Mucosa of descending colon (tissue), 3 donors: ENCODE results near the gene APOA1. TPM values are rescaled to one million over a fixed set of nuclear protein-coding genes. Genes with fewer than 3 reads are reported as not detected.

Source experiments
- ATAC-seq: fragments of 200-7000 bp; cut with Tn5 transposase; one replicate; pipeline ENCODE4 v1.9.1; 2020; ENCODE audit warnings: mild to moderate bottlenecking, moderate library complexity
- DNase-seq, 3 donors: peaks; one replicate each; pipeline ENCODE4 v3.0.0-alpha.2; 2020
- H3K36me3 ChIP-seq: fragments of 200-600 bp; one replicate; pipeline ENCODE4 v1.8.0; 2021; ENCODE audit warnings: low read depth, mild to moderate bottlenecking
- H3K4me1 ChIP-seq: fragments of 200-600 bp; one replicate; pipeline ENCODE4 v1.8.0; 2021; ENCODE audit warnings: low read depth, mild to moderate bottlenecking
- H3K4me3 ChIP-seq: fragments of 200-600 bp; one replicate; pipeline ENCODE4 v1.8.0; 2021; ENCODE audit warnings: mild to moderate bottlenecking
- H3K9me3 ChIP-seq: fragments of 200-600 bp; one replicate; pipeline ENCODE4 v1.8.0; 2021; ENCODE audit warnings: mild to moderate bottlenecking
- intact Hi-C, 2 donors: fragments of 100-400 bp; cut with DNase I in 1 of 2; cut with micrococcal nuclease in 1 of 2; formaldehyde crosslinking; loops; one replicate each; pipeline versions ENCODE4 v1.11.0 to v1.11.1; 2022; cut with DNase I, micrococcal nuclease
- total RNA-seq, 3 donors: library from RNA; stranded (reverse); fragmentation: NEBNext Ultra II Directional in 2 of 3; extraction: Animal tissue kit (Norgen Biotek cat#: 25700) in 2 of 3; gene quantifications; one replicate each; pipeline versions ENCODE4 v1.2.1 to v1.2.4, GENCODE V29; 2021 to 2023
- TF ChIP-seq, protein P1 (sequence below): fragments of 200-600 bp; IDR thresholded peaks from one replicate; pipeline ENCODE4 v1.8.0; 2022; ENCODE audit warnings: antibody characterized with exemption, mild to moderate bottlenecking
- donor health status: DM: no; HTN: no; CAD: no; lungs with moderate emphysema.
- donor health status: DM: no; HTN: no; CAD: no.
- donor health status: DM: no; HTN: yes; CAD: no.

The APOA1 gene
- total RNA-seq, 3 donors from 2014 or later = 0.31 to 0.46 TPM; not detected in 1

DNA sequence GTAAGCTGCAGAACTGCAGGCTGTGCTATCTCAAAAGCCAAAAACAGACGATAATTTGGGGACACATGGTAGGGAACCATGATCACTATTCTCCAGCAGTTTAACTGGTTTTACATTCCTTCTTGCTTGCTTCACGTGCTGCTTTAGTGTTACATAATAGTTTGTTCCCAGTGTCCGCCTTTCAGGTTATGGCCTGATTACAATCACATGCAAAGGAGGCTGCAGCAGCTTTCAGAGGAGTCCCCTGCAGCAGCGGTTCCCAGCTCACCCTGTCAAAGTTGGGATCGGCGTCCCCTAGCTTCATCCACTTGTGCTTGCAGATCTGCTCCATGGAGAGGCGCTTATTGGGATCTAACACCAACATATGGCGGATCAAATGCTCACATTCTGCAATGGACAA, 39.2 kb upstream of the APOA1 start:
- DNase-seq (no peak), ATAC-seq (no peak)
- Histone ChIP-seq H3K9me3 (no peaks in the 10 kb centered on the region), H3K4me3 (no peak overlapping the region), H3K4me1 (no peaks in the 10 kb centered on the region), H3K36me3 (no peaks in the 10 kb centered on the region)
- TF ChIP-seq, protein P1, sequence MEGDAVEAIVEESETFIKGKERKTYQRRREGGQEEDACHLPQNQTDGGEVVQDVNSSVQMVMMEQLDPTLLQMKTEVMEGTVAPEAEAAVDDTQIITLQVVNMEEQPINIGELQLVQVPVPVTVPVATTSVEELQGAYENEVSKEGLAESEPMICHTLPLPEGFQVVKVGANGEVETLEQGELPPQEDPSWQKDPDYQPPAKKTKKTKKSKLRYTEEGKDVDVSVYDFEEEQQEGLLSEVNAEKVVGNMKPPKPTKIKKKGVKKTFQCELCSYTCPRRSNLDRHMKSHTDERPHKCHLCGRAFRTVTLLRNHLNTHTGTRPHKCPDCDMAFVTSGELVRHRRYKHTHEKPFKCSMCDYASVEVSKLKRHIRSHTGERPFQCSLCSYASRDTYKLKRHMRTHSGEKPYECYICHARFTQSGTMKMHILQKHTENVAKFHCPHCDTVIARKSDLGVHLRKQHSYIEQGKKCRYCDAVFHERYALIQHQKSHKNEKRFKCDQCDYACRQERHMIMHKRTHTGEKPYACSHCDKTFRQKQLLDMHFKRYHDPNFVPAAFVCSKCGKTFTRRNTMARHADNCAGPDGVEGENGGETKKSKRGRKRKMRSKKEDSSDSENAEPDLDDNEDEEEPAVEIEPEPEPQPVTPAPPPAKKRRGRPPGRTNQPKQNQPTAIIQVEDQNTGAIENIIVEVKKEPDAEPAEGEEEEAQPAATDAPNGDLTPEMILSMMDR = no peak
- intact Hi-C loops = loop anchor here in 1 of 2 donors (5.0 kb wide), 1 partner anchor 231 kb away; no protein-coding TSS in a partner anchor

DNA sequence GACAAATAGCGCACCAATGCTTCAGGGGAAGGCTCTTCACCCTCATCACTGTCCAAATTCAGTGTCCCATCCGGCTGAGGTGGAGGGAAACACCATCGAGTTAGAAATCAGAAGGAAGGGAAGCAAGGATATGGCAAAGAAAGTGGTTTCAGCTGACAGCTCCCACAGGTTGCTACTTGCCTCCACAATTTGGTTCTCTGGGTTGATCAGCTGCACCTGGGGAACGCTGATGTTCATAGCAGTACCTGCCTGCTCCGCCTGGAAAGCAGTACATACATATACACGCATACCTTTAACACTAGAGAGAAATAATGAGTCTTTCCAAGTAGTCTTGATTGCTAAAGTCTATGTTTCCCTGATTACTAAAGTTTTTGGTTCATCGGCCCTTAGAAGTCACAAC, 37.8 kb upstream of the APOA1 start:
- no peak for ATAC-seq
- DNase-seq = no peak
- Histone ChIP-seq H3K36me3 (no peaks in the 10 kb centered on the region), H3K4me1 (no peaks in the 10 kb centered on the region), H3K4me3 (no peak overlapping the region), H3K9me3 (no peaks in the 10 kb centered on the region)
- TF ChIP-seq, protein P1 = no peak
- intact Hi-C loops = loop anchor here in 1 of 2 donors (5.0 kb wide), 1 partner anchor 232 kb away; no protein-coding TSS in a partner anchor

- no peaks in the 10 kb centered on the region for H3K4me1 ChIP-seq
- no peaks in the 10 kb centered on the region for H3K9me3 ChIP-seq
- intact Hi-C loops = no loop called here
- ATAC-seq (peak; percentile 66), DNase-seq (no peak)
- no peaks in the 10 kb centered on the region for H3K36me3 ChIP-seq
- H3K4me3 ChIP-seq = no peak overlapping the region
- TF ChIP-seq, protein P1 = no peak
Observed at GRCh38 chr11:116874251-116874650, 36.8 kb upstream of the APOA1 start.

GRCh38 chr11:116873381-116873780, 36.0 kb upstream of the APOA1 start:
- TF ChIP-seq, protein P1 = no peak
- H3K9me3 ChIP-seq = no peaks in the 10 kb centered on the region
- intact Hi-C loops = no loop called here
- H3K4me3 ChIP-seq = no peak overlapping the region
- H3K4me1 ChIP-seq = no peaks in the 10 kb centered on the region
- ATAC-seq (no peak), DNase-seq (no peak)
- no peaks in the 10 kb centered on the region for H3K36me3 ChIP-seq

- ATAC-seq = peak; percentile 78
- TF ChIP-seq, protein P1 = no peak
- H3K4me1 ChIP-seq = no peaks in the 10 kb centered on the region
- H3K9me3 ChIP-seq = no peaks in the 10 kb centered on the region
- no peaks in the 10 kb centered on the region for H3K36me3 ChIP-seq
- intact Hi-C loops = no loop called here
- DNase-seq = no peak
- H3K4me3 ChIP-seq = no peak overlapping the region
Observed at GRCh38 chr11:116871248-116871647, 33.8 kb upstream of the APOA1 start.

DNA sequence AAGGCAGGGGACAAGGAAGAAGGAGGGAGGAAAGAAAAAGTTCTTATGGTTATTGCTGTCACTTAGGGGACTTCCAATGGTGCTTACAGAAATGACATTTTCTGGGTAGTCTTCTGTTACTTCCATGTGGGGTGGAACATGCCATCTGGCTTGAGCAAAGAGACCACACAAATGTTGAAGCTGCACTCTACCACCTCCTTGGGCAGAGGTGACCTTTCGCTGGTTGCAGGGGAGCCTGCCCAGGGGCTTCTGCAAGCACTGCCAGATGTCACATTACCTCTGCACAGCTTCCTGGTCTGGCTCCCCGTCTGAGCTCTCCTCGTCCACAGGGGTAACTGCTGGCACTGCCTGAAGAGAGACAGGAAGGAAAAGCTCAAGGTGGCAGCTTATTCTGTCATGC, 32.6 kb upstream of the APOA1 start:
- Histone ChIP-seq H3K9me3 (no peaks in the 10 kb centered on the region), H3K4me3 (no peak overlapping the region), H3K36me3 (no peaks in the 10 kb centered on the region), H3K4me1 (no peaks in the 10 kb centered on the region)
- ATAC-seq = no peak
- TF ChIP-seq, protein P1 = no peak
- intact Hi-C loops = no loop called here
- DNase-seq = no peak
